HPDE6-E6E7 (cell line): ENCODE measurements around the gene PSAP.

Source experiments
- DNase-seq: peaks from one replicate; pipeline ENCODE4 v3.0.0; 2011; ENCODE audit warnings: missing footprints; ENCODE audit errors: extremely low spot score

PSAP gene

DNA sequence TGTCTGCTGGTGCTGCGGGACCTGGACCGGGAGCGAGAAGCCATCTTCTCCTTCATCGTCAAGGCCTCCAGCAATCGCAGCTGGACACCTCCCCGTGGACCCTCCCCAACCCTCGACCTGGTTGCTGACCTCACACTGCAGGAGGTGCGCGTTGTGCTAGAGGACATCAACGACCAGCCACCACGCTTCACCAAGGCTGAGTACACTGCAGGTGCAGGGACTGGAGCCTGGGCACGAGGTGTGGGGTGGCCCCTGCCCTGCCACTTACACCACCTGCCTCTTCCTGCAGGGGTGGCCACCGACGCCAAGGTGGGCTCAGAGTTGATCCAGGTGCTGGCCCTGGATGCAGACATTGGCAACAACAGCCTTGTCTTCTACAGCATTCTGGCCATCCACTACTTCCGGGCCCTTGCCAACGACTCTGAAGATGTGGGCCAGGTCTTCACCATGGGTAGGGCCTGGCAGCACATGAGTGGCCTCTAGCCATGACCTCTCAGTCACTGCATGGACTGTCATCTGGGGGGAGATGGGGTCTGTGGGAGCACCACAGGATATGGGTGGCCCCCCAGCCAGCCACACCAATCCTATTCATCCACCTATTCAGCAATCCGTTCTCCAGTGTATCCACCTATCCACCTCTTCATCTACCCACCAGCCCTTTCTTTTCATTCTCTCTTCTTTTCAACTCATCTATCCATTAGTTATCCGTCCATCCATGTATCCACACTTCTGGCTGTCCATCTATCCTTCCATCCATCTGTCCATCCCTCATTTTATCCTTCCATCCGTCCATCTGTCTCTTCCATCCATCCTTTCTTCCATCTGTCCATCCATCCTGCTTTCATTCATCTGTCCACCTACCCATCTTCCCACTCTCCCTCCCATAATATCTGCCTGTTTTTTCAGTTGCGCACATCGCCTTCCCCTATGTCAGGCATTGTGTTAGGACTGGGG is 43.2 kb downstream of the PSAP start:
- DNase-seq: no peak

DNA sequence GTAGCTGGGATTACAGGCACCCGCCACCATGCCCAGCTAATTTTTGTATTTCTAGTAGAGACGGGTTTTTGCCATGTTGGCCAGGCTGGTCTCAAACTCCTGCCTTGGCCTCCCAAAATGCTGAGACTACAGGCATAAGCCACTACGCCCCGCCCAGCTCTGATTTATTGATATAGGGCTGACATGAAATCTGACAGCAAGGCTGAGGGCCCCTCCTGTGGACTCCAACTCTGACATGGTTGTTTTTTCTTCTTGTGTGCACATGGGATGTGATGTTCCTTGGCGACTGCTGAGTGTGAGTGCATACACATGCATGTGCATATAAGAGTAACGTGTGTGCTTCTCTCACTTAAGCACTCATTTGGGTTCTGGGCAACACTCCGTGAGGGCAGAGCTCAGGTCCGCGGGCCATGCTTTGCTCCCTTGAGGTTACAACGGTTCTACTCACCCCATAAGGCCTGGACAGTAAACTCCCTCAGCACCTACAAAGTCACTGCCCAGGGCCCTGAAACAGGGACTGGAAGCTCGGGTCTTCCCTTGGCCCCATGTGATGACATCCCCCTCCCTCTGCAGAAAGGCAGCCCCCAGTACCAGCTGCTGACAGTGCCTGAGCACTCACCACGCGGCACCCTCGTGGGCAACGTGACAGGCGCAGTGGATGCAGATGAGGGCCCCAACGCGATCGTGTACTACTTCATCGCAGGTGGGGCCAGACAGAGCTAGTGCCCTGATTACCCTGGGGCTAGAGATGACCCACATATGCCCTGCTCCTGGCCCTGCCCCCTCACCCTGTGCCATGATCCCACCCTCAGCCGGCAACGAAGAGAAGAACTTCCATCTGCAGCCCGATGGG is 44.1 kb downstream of the PSAP start:
- DNase-seq: no peak

DNA sequence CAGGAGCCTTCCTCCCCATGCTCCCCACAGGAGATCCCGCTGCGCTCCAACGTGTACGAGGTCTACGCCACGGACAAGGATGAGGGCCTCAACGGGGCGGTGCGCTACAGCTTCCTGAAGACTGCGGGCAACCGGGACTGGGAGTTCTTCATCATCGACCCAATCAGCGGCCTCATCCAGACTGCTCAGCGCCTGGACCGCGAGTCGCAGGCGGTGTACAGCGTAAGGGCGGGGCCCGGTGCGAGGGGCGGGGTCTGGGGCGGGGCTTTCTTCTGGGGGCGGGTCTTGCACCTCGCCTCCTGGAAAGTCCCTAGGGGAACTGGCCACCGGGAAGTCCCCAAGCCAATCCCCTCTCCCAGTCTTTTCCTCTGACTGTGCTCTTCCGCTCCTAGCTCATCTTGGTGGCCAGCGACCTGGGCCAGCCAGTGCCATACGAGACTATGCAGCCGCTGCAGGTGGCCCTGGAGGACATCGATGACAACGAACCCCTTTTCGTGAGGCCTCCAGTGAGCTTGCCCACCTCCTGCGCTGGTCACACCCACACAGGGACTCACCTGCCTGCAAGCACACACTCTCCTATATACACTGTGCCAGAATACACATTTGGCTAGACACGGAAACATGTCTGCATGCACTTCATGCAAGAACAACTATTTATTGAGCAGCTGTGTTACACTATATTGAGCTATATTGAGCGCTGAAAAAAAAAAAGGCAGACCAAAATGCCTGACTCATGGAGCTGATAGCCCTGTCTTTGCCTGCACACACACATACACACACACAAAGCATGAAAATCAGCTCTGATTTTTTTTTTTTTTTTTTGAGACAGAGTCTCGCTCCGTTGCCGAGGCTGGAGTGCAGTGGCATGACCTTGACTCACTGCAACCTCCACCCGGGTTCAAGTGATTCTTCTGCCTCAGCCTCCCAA is 45.0 kb downstream of the PSAP start:
- no peak for DNase-seq

DNA sequence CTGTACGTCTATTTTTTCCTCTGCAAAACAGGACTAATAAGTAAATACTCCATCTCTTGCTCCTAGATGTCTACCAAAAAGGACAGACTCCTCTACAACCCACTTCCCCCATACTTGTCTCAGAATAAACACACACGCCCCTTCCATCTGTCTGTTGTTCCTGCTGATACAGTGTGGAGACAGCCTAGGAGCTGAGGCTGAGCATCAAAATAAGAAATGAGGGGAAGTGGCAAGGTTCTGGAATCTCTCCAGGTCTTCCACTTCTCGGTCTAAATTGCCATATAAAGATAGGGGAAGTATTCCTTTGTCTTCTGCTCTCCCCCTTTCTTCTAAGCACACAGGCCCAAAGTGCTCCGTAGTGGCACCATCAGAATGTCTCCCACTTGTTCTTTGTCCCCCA is 47.0 kb downstream of the PSAP start:
- no peak for DNase-seq

DNA sequence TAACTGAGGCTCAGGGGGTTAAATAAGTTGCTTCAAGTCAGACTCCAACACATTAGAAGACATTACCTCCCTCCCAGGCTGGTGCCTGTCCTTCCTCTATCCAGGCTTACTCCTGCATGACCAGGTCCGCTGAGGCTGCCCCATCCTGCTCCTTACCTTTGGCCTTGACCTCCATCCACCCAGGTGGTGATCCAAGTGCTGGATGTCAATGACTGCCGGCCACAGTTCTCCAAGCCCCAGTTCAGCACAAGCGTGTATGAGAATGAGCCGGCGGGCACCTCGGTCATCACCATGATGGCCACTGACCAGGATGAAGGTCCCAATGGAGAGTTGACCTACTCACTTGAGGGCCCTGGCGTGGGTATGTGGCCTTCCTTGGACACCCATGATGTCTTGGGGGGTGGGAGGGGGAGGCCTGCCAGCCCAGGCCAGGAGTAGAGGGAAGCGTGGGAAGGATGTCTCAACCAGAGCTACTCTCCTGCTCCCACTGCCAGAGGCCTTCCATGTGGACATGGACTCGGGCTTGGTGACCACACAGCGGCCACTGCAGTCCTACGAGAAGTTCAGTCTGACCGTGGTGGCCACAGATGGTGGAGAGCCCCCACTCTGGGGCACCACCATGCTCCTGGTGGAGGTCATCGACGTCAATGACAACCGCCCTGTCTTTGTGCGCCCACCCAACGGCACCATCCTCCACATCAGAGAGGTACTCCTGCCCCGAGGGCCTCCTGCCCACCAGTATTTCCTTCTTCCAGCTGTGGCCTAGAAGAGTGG is 48.1 kb downstream of the PSAP start:
- DNase-seq: no peak

DNA sequence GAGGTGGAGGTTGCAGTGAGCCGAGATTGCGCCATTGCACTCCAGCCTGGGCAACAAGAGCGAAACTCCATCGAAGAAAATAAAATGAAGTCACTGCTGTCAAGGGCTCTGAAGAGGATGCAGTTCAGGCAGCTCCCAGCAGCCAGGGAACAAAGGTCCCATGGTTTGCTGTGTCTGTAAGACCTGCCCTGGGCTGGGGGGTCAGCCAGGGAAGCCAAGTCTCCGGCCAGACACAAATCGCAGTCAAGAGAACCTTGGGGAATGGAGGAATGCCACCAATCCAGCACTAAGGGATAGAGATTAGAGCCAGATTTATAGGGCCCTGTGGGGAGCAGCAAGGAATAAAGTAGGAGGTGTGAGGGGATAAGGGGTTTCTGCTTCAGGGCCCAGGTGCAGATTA is 48.8 kb downstream of the PSAP start:
- no peak for DNase-seq

DNA sequence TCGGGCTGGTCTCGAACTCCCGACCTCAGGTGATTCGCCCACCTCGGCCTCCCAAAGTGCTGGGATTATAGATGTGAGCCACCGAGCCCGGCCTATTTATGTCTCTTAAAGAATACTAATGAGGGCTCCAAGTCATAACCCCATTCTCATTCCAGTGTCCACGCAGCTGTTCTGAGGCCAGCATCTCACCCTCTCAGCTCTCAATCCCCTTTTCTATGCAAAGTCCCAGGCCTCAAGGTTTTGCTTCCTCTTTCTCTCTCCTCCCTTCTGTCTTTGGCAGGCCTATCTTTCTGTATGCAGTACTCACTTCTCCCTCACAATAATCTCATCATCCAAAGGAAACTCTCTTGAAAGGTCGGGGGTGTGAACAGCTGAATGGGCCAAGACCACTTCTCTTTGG is 49.7 kb downstream of the PSAP start:
- DNase-seq: no peak

DNA sequence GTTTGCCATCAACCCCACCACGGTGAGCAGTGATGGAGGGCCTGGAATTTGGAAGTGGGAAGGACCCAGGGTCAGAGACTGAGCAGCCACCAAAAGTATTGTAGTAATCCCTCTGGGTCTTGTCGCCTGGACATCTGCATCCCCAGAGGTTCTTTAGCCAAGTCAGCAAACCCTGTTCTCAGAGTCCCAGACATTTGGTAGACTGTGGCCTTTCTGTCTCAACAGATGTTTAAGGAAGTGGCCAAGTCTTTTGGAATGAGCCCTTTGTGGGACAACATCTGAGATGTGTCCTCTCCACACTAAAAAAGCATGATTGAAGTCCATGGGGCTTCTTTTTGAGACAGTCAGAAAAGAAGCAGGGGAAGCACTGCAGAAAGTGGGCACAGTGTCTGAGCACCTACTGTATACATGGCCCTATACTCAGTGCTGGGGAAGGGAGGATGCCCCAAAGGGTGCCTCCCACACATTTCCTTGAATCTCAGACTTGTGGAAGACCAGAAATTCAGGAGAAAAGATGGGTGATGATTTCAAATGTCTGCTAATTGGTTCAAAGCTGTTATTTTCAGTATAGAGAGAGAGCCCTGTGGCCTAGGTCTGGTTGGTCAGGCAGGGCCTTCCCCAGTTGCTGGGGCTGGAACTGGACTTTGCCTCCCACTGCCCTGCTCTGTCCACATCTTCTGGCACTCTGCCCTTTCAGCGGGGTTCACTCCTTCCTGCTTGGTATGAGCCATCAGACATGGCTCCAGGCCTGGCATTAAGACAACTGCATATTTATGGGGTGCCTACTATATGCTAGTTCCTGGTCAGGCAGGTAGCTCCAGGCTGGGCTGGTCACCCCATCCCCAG is 51.2 kb downstream of the PSAP start:
- DNase-seq: no peak

DNA sequence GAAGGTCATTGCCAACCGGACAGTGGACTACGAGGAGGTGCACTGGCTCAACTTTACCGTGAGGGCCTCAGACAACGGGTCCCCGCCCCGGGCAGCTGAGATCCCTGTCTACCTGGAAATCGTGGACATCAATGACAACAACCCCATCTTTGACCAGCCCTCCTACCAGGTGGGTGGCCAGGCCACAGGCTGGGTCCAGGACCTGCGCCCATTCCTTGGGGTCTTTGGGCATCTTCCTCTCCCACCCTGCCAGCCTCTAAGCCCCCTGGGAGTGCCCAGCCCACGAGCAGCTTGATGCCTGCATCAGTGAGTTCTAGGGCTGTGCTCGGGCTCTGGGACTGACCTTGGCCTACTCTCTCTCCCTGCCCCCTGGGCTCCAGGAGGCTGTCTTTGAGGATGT is 51.9 kb downstream of the PSAP start:
- no peak for DNase-seq

DNA sequence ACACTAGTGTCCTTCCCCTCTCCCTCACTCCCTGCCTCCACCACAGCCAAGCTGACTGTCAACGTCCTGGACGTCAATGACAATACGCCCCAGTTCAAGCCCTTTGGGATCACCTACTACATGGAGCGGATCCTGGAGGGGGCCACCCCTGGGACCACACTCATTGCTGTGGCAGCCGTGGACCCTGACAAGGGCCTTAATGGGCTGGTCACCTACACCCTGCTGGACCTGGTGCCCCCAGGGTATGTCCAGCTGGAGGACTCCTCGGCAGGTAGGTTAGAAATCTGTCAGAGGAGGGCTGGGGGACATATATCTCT is 52.8 kb downstream of the PSAP start:
- no peak for DNase-seq

DNA sequence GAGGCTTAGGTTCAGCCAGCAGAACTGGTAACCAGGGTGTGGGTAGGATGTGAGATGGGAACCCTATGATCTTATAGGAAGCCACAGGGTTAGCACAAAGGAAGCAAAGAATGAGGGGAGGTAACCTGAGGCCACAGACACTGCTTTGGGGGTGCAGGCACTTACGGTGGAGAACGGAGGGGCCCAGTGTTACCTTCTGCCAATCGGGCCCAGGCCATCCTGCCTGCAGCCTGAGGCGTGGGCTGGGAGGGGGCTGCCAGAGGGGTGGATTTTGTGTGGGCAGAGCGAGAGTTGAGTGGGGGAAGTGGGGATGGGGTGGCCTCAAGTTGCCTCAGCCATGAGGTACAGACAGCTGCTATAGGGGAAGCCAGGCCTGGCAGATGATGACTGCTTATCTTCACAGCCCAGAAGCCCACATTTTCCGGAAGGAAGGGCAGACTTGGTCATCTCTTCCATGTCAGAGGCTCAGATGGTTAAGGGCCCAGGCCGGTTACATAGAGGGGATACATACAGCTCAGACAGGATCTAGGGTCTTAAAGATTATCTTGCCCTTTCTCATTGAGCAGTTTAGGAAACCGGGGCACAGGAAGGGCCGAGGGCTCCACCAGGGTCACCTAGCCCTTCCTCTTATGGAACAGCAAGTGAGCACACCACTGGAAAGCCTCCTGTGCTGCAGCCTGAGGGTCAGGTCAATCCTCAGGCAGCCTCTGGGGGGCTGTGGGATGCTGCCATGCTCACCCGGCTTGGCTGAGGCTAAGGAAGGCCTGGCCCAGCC is 53.3 kb downstream of the PSAP start:
- DNase-seq: no peak

DNA sequence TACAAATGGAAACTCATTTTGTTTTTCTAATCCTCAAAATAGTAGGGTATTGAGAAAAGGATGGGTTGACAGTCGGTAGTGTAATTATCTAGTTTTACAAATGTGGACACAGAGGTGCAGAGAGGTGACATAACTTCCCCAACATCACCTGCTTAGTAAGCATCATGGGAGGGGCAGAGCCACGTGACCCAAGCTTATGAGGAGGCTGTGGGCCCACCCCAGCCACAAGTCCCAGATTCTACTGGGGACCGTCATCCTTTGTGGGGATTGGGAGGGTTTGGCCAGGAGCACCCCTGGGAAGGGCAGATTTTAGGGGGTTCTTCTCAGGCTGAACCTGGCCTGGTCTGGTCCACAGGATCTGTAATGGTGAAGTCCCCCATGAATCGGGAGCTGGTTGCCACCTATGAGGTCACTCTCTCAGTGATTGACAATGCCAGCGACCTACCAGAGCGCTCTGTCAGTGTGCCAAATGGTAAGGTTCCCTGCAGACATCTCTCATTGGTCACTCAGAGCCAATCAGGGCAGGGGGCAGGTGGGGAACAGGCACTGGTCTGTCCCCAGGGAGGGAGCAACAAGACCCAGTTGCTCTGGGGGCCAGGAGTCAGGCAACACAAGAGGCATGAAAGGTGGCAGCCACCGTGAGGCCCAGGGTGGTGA is 54.2 kb downstream of the PSAP start:
- no peak for DNase-seq

DNA sequence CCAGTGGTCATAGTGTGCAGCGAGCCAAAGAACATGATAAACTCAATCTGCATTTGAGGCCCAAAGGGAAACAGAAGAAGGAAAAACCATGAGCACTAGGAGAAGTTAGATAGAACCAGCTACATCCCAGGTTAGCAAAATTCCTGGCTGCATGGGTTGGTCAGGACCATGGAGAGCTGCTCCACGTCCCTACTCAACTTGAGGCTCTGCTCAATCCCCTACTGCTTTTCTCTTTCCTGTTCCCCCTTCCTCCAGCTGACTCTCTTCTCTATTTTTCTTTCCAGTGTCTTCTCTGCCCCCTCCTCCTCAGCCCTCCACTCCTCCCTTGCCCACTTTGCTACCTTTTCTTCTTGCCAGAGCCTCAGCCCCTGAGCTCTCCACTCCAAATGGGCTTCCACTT is 55.8 kb downstream of the PSAP start:
- no peak for DNase-seq

DNA sequence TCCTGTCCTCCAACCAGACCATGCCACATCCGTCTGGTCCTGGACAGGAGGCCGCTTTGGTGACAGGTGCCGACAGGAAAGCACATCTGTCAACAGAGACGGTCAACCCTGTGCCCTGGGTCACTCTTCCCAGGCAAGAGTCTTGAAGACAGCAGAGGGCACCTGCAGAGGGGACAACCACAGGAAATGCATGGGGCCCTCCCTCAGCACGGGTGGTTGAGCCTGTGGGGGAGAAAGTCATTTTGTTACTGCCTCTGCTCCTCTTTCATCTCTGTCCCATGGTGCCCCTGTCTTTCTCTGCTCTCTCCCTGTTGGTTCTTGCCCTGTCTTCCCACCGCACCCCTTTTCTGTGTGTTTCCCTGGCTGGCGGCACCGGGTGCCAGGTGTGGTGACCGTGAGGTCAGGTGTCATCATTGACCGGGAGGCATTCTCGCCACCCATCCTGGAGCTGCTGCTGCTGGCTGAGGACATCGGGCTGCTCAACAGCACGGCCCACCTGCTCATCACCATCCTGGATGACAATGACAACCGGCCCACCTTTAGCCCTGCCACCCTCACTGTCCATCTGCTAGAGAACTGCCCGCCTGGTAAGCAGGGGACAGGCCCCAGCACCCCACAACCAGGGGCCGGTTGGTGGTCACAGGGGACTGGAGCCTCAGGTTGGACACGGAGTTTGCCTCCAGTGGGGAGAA is 60.2 kb downstream of the PSAP start:
- DNase-seq: no peak

DNA sequence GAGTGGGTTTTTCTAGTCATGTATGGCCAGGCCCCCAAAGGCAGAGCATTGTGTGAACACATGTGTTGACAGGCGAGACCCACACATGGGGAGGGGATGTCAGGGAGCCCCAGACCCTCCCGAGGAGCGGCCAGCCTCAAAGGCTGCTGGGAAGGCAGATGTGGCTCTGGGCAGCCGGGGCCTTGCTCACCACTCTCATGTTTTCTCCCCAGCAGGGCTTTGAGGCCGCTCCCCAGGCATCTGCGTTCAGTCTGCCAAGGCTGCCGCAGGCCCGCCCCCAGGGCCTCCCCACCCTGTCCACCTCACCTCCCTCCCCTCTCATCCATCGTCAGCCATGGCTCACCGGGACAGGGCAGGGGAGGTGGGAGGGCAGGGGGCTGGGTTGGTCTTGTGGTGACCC is 61.2 kb downstream of the PSAP start:
- DNase-seq: no peak

DNA sequence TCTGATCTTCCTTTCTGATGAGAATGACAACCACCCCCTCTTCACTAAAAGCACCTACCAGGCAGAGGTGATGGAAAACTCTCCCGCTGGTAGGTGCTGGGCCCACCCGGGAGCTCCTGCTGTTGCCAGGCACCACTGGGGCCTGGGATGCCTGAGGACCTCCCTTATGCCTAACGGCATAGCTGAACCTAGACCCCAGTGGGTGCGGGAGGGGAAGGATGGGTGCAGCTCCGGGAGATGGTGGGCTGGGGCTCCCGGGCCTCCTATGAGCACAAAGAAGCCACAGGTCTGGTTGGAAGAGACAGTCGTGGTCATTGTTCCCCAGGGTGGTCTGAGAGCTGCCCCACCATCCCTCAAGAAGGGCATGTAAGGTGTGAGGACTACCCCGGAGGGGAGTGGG is 62.1 kb downstream of the PSAP start:
- DNase-seq: no peak

DNA sequence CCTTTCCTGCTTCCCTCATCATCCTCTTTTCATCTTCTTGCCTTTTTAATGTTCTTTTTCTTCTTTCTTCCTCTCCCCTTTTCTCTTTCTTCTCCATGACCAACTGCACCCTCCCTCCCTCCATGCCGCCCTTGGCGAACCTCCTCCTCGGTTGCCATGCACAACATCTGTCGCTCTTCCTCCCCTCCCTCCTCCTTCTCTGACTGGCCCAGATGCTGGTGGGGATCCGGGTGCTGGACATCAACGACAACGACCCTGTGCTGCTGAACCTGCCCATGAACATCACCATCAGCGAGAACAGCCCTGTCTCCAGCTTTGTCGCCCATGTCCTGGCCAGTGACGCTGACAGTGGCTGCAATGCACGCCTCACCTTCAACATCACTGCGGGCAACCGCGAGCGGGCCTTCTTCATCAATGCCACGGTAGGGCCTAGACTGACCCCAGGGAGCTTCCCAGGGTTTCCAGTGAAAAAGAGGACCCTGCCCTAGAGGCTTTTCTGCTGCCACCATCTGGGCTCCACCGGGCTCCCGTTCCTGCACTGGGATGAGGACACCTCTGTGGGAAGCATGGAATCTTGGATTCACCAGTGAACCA is 66.3 kb downstream of the PSAP start:
- no peak for DNase-seq
